Coronary artery (tissue), 2 donors: ENCODE results near the gene NPTXR.
A peak's percentile ranks its signal among the peaks of the same experiment; 100 is the strongest.

ENCODE experiments used
- DNase-seq: peaks from one replicate; pipeline ENCODE4 v3.0.0-alpha.2; 2017; ENCODE audit warnings: low spot score
- H3K27ac ChIP-seq, 2 donors: fragments of 200-600 bp; sonication (generic); one replicate each; pipeline ENCODE4 v1.5.1; 2016 to 2019
- H3K4me3 ChIP-seq: fragments of 200-600 bp; sonication (generic); 2 replicates; pipeline ENCODE4 v1.5.1; 2016; ENCODE audit warnings: mild to moderate bottlenecking, moderate library complexity
- TF ChIP-seq, protein P1 (sequence below): fragments of 200-600 bp; sonication (generic); IDR thresholded peaks from one replicate; pipeline ENCODE4 v1.5.1; 2019; ENCODE audit warnings: antibody characterized with exemption

NPTXR gene

DNA sequence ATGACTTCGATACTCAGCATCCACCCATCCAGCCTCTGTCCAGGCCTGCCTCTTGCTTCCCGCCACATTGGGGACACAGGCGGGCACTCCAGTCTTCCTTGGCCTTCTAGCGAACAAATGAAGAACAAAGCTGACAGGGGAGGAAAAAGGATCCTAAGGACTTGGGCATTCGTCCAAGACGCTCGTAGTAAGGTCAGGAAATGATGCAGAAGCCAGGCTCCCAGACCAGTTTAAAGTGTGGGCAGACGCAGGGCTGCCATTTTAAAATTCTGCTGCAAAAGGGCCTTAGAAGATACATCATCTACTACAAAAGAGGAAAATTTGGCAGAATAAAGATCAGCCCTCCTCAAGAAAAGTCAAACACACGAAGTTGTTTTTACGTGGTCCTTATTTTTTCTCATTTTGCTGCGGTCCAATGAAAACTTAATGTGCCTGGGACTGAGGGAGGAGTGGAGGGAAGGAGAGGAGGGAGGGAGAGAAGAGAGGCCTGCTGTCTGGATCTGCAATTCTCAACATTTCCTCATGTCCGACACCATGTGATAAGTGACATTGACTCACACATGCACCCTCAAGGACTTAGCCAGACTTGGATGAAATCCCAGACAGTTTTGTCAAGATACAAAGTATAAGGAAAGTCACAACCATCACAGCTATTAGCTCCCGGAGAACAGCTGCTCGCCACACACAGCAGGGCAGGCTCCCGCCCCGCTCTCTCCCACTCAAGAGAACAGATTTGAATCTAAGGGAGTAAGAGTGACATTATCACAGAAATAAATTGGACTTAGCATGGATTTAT lies 55.6 kb downstream of the NPTXR start:
- peak overlapping the region; percentile 82 to 83 for H3K27ac ChIP-seq
- DNase-seq = no peak
- H3K4me3 ChIP-seq = peak overlapping the region; percentile 8
- TF ChIP-seq, protein P1, sequence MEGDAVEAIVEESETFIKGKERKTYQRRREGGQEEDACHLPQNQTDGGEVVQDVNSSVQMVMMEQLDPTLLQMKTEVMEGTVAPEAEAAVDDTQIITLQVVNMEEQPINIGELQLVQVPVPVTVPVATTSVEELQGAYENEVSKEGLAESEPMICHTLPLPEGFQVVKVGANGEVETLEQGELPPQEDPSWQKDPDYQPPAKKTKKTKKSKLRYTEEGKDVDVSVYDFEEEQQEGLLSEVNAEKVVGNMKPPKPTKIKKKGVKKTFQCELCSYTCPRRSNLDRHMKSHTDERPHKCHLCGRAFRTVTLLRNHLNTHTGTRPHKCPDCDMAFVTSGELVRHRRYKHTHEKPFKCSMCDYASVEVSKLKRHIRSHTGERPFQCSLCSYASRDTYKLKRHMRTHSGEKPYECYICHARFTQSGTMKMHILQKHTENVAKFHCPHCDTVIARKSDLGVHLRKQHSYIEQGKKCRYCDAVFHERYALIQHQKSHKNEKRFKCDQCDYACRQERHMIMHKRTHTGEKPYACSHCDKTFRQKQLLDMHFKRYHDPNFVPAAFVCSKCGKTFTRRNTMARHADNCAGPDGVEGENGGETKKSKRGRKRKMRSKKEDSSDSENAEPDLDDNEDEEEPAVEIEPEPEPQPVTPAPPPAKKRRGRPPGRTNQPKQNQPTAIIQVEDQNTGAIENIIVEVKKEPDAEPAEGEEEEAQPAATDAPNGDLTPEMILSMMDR = no peak

DNA sequence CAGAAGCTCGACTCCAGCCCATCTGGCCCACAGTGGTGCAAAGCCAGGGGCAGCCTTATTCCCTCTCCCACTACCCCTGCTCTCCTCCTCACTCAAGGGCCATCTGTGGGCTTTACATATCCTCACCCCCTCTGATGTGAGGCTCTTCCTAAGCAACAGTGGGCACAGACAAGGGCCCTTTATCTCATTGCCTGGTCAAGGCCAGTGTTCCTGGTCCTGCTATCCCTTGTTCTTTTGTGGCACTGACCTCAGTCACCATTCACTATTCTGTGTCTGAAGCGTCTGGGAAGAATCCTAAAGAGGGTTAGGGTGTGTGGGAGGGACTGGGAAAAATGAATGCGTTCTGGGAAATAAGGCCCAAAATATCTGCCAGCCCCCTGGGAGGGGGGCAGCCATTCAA lies 57.2 kb downstream of the NPTXR start:
- Histone ChIP-seq H3K4me3 (no peak overlapping the region), H3K27ac (peak overlapping the region; percentile 72 to 76)
- TF ChIP-seq, protein P1 = no peak
- no peak for DNase-seq

DNA sequence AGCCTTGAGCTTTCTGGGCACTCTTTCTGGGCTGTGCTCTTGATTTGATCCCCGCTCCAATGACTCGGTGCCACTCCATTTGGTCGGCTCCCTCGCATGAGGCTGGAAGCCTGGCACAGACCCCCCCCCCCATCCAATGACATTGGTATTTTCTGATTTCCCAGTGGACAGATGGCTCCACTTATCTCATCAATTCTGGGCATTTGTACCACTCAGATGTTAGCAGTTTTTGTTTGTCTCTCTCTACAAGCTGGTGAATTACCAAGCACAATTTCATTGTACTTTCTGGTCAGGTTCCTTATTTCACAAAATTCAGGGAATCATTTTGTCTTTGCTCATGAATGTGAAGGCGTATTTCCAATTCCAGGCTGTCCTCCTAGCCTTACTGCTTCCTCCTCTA lies 59.0 kb downstream of the NPTXR start:
- Histone ChIP-seq H3K4me3 (no peak overlapping the region), H3K27ac (peak overlapping the region; percentile 72 to 76)
- DNase-seq = no peak
- TF ChIP-seq, protein P1 = no peak

DNA sequence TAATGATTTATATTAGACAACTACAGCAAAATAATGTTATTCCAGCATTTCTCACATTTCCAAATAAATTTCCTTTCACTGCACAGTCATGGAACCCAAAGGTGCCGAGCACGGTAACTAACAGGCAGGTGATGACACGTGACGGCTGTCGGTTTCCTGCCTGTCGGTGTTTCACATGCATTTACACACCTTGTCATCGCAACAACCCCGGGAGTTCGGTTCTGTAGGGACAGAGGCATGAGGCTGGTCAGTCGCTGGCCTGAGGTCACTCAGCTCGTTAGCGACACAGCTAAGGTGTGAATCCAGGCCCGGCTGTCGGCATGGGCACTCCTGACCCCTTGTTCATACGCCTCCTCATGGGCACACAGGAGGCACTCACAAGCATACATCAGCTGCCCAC lies 59.8 kb downstream of the NPTXR start:
- TF ChIP-seq, protein P1 = no peak
- no peak for DNase-seq
- no peak overlapping the region for H3K27ac ChIP-seq
- H3K4me3 ChIP-seq = no peak overlapping the region

DNA sequence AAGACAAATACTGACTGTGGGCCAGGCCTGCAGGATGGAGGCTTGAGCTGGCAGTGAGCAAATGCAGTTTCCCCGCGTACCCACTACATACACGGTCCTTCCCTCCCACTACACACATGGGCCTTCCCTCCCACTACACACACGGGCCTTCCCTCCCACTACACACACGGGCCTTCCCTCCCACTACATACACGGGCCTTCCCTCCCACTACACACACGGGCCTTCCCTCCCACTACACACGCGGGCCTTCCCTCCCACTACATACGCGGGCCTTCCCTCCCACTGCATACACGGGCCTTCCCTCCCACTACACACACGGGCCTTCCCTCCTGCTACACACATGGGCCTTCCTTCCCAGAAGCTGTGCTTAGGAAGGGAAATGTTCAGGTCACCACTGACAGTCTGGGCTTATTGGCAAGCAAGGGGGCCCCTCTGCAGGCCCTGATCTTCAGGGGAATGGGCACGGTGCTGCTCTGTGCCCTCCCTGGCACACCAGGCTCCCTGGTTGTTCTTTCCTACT lies 60.7 kb downstream of the NPTXR start:
- TF ChIP-seq, protein P1 = no peak
- peak overlapping the region in 1 of 2 donors; percentile 60 for H3K27ac ChIP-seq
- H3K4me3 ChIP-seq = no peak overlapping the region
- DNase-seq = no peak

DNA sequence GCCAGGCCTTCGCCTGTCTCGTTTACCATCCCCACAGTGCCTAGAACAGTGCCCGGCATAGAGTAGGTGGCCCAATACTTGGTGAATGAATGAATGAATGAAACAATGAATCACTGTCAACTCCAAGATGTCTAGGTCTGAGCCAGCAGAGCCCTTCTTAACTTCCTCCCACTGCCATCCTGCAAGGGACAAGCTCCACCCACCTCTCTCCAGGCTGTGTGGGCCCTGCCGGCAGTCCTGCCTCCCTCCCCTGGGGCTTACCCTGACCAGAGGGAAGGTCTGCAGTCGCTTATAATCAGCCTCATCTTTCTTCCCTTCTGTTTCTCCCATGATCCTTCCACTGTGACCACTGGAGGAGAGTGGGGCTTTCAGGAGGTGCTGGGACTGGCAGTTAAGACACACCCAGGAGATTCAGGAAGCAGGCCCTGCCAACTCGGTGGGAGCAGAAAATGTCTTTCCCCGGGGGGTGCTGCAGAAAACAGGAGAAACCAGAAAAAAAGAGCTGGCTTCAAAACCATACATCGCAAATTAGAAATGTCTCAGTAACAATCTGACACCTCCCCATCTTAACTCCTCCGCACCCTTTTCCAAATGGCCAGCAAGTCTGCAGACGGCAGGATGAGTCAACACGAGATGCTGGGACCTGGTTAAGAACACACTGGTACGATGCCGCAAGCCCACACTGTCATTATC lies 61.3 kb downstream of the NPTXR start:
- H3K27ac ChIP-seq = peak overlapping the region in 1 of 2 donors; percentile 60
- no peak for DNase-seq
- TF ChIP-seq, protein P1 = no peak
- no peak overlapping the region for H3K4me3 ChIP-seq
